HCT116 (cell line): Measurements from ENCODE around the gene SPATA17. TPM values are rescaled to one million over a fixed set of nuclear protein-coding genes. Genes with fewer than 3 reads are reported as not detected.

Experiments used
- ATAC-seq: fragments of 200-7000 bp; cut with Tn5 transposase; 2 replicates; pipeline ENCODE4 v1.9.1; 2020; ENCODE audit warnings: mild to moderate bottlenecking, moderate library complexity
- BruUV-seq: library from RNA; stranded (reverse); fragments of 400-500 nt; replicated peaks from 2 replicates; lab custom pipeline; 2021; lab: Mats Ljungman, UMichigan
- CTCF ChIA-PET: fragments of 300-600 bp; sonication (Branson Sonifier 250); formaldehyde crosslinking; loops from one replicate; lab custom pipeline; 2021; ENCODE audit warnings: antibody characterized with exemption; lab: Charles Lee
- POLR2A ChIA-PET: fragments of 300-600, 350-600 bp; sonication (Branson Sonifier 250); formaldehyde crosslinking; loops from one replicate; lab custom pipeline; 2021; ENCODE audit warnings: antibody characterized with exemption; lab: Charles Lee
- RAD21 ChIA-PET, 2 experiments: fragments of 300-600 bp; sonication (Branson Sonifier 250); formaldehyde crosslinking; loops; one replicate each; lab custom pipeline; 2023; ENCODE audit warnings: low total read pairs in 2 of 2; ENCODE audit not compliant: uncharacterized antibody in 2 of 2, unreplicated experiment in 2 of 2, low non-redundant PET in 1 of 2; lab: Charles Lee
- DNase-seq: peaks from one replicate; pipeline ENCODE4 v3.0.0-alpha.2; 2010; ENCODE audit warnings: low read depth, low spot score
- H2AFZ ChIP-seq: fragments of 200-600 bp; shearing (Covaris generic), sonication (generic); 2 replicates; pipeline ENCODE4 v1.6.1; 2017; ENCODE audit warnings: low read depth, mixed run types, mixed read lengths, antibody characterized with exemption, low read length; ENCODE audit not compliant: poor library complexity, severe bottlenecking
- H3K27ac ChIP-seq: 2 replicates; pipeline ENCODE4 v1.5.1; 2012; ENCODE audit warnings: low read depth, low read length
- H3K27me3 ChIP-seq: fragments of 200-600 bp; sonication (generic); 2 replicates; pipeline ENCODE4 v1.6.1; 2016; ENCODE audit warnings: mixed run types, low read length, mixed read lengths; ENCODE audit not compliant: insufficient read depth
- H3K36me3 ChIP-seq, 2 experiments: fragments of 200-500 bp in 1 of 2; fragments of 200-600 bp in 1 of 2; sonication (Bioruptor generic) in 1 of 2; sonication (generic) in 1 of 2; 2 replicates each; pipeline versions ENCODE4 v1.5.1 to v1.6.1; 2014 to 2016; ENCODE audit warnings: low read length in 2 of 2, inconsistent platforms in 1 of 2, mixed read lengths in 1 of 2, mixed run types in 1 of 2; ENCODE audit not compliant: insufficient read depth in 2 of 2, control insufficient read depth in 1 of 2
- H3K4me1 ChIP-seq, 2 experiments: fragments of 200-600 bp in 1 of 2; sonication (generic) in 1 of 2; 2 replicates each; pipeline versions ENCODE4 v1.5.1 to v1.6.1; 2012 to 2017; ENCODE audit warnings: low read length in 2 of 2, inconsistent platforms in 1 of 2, mild to moderate bottlenecking in 1 of 2, mixed read lengths in 1 of 2, mixed run types in 1 of 2, moderate library complexity in 1 of 2; ENCODE audit not compliant: insufficient read depth in 2 of 2, control insufficient read depth in 1 of 2
- H3K4me2 ChIP-seq: fragments of 200-600 bp; sonication (generic); 2 replicates; pipeline ENCODE4 v1.6.1; 2017; ENCODE audit warnings: mixed run types, low read length, mixed read lengths
- H3K4me3 ChIP-seq, 2 experiments: fragments of 200-600 bp in 1 of 2; sonication (generic) in 1 of 2; replicated peaks in 1 of 2; 2 replicates each; pipeline ENCODE4 v1.5.1; 2011 to 2016; ENCODE audit warnings: low read length in 2 of 2, control low read depth in 1 of 2, low read depth in 1 of 2, mild to moderate bottlenecking in 1 of 2, mixed read lengths in 1 of 2, mixed run types in 1 of 2
- H3K79me2 ChIP-seq: fragments of 200-600 bp; sonication (generic); 2 replicates; pipeline ENCODE4 v1.6.1; 2017; ENCODE audit warnings: mild to moderate bottlenecking, mixed run types, low read length, moderate library complexity, mixed read lengths; ENCODE audit not compliant: insufficient read depth
- H3K9ac ChIP-seq: fragments of 200-600 bp; sonication (generic); 2 replicates; pipeline ENCODE4 v1.6.1; 2016; ENCODE audit warnings: low read length, mixed read lengths
- H3K9me2 ChIP-seq: fragments of 200-600 bp; sonication (generic), shearing (Covaris generic); 2 replicates; pipeline ENCODE4 v1.6.1; 2017; ENCODE audit warnings: mixed run types, mild to moderate bottlenecking, moderate library complexity; ENCODE audit not compliant: insufficient read depth
- H3K9me3 ChIP-seq, 2 experiments: fragments of 200-500 bp in 1 of 2; fragments of 200-600 bp in 1 of 2; sonication (Bioruptor generic) in 1 of 2; sonication (generic) in 1 of 2; 2 replicates each; pipeline ENCODE4 v1.6.1; 2014 to 2017; ENCODE audit warnings: low read length in 2 of 2, mixed read lengths in 2 of 2, inconsistent platforms in 1 of 2, low read depth in 1 of 2, mild to moderate bottlenecking in 1 of 2, mixed run types in 1 of 2, moderate library complexity in 1 of 2; ENCODE audit not compliant: control insufficient read depth in 1 of 2, insufficient read depth in 1 of 2
- H4K20me1 ChIP-seq: fragments of 200-600 bp; sonication (generic), shearing (Covaris generic); 2 replicates; pipeline ENCODE4 v1.6.1; 2017; ENCODE audit warnings: mixed run types, mild to moderate bottlenecking, moderate library complexity; ENCODE audit not compliant: insufficient read depth
- ATF3 ChIP-seq: IDR thresholded peaks from 2 replicates; pipeline ENCODE4 v1.6.1; 2012
- CBX3 ChIP-seq: IDR thresholded peaks from 2 replicates; pipeline ENCODE4 v1.6.1; 2012; ENCODE audit warnings: low read depth
- CTCF ChIP-seq, 3 experiments: fragments of 200-600 bp in 1 of 3; sonication (generic) in 1 of 3; IDR thresholded peaks in 2 of 3; conservative IDR thresholded peaks in 1 of 3; 2 replicates each; pipeline ENCODE4 v1.5.1; 2012 to 2017; ENCODE audit warnings: low read depth in 2 of 3, low read length in 2 of 3, antibody characterized with exemption in 1 of 3, borderline replicate concordance in 1 of 3, control low read depth in 1 of 3, mild to moderate bottlenecking in 1 of 3, mixed read lengths in 1 of 3, mixed run types in 1 of 3, moderate library complexity in 1 of 3; ENCODE audit not compliant: insufficient read depth in 1 of 3
- ELF1 ChIP-seq: IDR thresholded peaks from 2 replicates; pipeline ENCODE4 v1.6.1; 2012; ENCODE audit warnings: low read depth, borderline replicate concordance
- EZH2 ChIP-seq: fragments of 200-600 bp; sonication (generic); IDR thresholded peaks from 2 replicates; pipeline ENCODE4 v1.6.1; 2017; ENCODE audit warnings: antibody characterized with exemption, mixed run types
- FOSL1 ChIP-seq: IDR thresholded peaks from 2 replicates; pipeline ENCODE4 v1.6.1; 2012; ENCODE audit warnings: low read depth
- JUND ChIP-seq: IDR thresholded peaks from 2 replicates; pipeline ENCODE4 v1.6.1; 2012
- MAX ChIP-seq: IDR thresholded peaks from 2 replicates; pipeline ENCODE4 v1.6.1; 2012
- POLR2AphosphoS5 ChIP-seq: IDR thresholded peaks from 2 replicates; pipeline ENCODE4 v1.6.1; 2011; ENCODE audit warnings: mild to moderate bottlenecking, low read depth, low read length, moderate library complexity
- RAD21 ChIP-seq: IDR thresholded peaks from 2 replicates; pipeline ENCODE4 v1.6.1; 2012; ENCODE audit warnings: low read depth, mild to moderate bottlenecking
- REST ChIP-seq: IDR thresholded peaks from 2 replicates; pipeline ENCODE4 v1.6.1; 2012; ENCODE audit warnings: low read depth
- SP1 ChIP-seq: IDR thresholded peaks from 2 replicates; pipeline ENCODE4 v1.6.1; 2012; ENCODE audit warnings: low read depth
- SRF ChIP-seq: IDR thresholded peaks from 2 replicates; pipeline ENCODE4 v1.6.1; 2012; ENCODE audit warnings: low read depth
- YY1 ChIP-seq: IDR thresholded peaks from 2 replicates; pipeline ENCODE4 v1.6.1; 2011; ENCODE audit warnings: low read length, low read depth, moderate library complexity, mild to moderate bottlenecking; ENCODE audit not compliant: insufficient replicate concordance; ENCODE audit errors: extremely low read depth
- ZFX ChIP-seq: fragments of 450-650 bp; IDR thresholded peaks from 2 replicates; pipeline ENCODE4 v1.6.1; 2017
- intact Hi-C: fragments of 100-400 bp; cut with micrococcal nuclease; formaldehyde crosslinking; loops from 2 replicates; pipeline ENCODE4 v1.10.0; 2022
- total RNA-seq: library from RNA; stranded (reverse); gene quantifications from one replicate; pipeline ENCODE4 v1.2.1, GENCODE V29; 2021; ENCODE audit not compliant: unreplicated experiment
- TF ChIP-seq, protein P1 (sequence below): IDR thresholded peaks from 2 replicates; pipeline ENCODE4 v1.6.1; 2011; ENCODE audit warnings: mild to moderate bottlenecking, low read length, moderate library complexity; ENCODE audit not compliant: insufficient replicate concordance; ENCODE audit errors: extremely low read depth

SPATA17 gene
- total RNA-seq, 1 experiment from 2014 or later: 2.5 TPM

DNA sequence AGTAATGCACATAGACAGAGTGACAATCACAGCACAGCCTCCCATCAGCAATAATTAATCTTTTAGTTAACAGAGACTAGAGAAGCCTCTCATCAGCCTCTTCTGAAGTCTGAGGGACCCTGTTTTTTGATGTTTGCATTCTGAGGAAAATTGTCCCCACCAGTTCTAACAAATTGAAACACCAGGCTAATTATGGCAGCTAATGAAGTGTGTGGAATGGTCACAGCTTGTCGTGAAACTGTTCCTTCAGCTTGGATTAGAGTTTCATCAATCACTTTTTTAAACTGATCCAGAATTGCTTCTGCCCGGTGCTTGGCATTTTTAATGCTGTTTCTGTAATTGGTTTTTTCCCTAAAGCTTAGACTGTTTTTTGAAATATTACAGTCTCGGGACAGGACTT lies 208.0 kb downstream of the SPATA17 start (continued):
- TF ChIP-seq, protein P1, sequence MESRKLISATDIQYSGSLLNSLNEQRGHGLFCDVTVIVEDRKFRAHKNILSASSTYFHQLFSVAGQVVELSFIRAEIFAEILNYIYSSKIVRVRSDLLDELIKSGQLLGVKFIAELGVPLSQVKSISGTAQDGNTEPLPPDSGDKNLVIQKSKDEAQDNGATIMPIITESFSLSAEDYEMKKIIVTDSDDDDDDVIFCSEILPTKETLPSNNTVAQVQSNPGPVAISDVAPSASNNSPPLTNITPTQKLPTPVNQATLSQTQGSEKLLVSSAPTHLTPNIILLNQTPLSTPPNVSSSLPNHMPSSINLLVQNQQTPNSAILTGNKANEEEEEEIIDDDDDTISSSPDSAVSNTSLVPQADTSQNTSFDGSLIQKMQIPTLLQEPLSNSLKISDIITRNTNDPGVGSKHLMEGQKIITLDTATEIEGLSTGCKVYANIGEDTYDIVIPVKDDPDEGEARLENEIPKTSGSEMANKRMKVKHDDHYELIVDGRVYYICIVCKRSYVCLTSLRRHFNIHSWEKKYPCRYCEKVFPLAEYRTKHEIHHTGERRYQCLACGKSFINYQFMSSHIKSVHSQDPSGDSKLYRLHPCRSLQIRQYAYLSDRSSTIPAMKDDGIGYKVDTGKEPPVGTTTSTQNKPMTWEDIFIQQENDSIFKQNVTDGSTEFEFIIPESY: no peak
- no peak for TF ChIP-seq YY1
- no peak for TF ChIP-seq REST

- H3K9me3 ChIP-seq: no peaks in the 10 kb centered on the region
- TF ChIP-seq SP1: no peak
- TF ChIP-seq MAX: no peak
- TF ChIP-seq POLR2AphosphoS5: no peak
- no peak for TF ChIP-seq SRF
- no peak for TF ChIP-seq ZFX
- TF ChIP-seq FOSL1: no peak
- TF ChIP-seq ATF3: no peak
- no peak for TF ChIP-seq RAD21
- TF ChIP-seq JUND: no peak
- TF ChIP-seq CBX3: no peak
- no peak for TF ChIP-seq CTCF (IDR thresholded peaks at IDR 0.05 in 2 of 3, conservative IDR thresholded peaks at IDR 0.05 in 1 of 3; ENCODE audit: borderline replicate concordance in 1 of 3, insufficient read depth in 1 of 3, low read depth in 2 of 3, low read length in 2 of 3)
- TF ChIP-seq, protein P1: no peak
- no peak for TF ChIP-seq EZH2
- TF ChIP-seq ELF1: no peak
Measured at GRCh38 chr1:217846733-217847132, 215.6 kb downstream of the SPATA17 start.

More at GRCh38 chr1:217846733-217847132, 215.6 kb downstream of the SPATA17 start:
- Histone ChIP-seq H3K9ac (no peak overlapping the region), H3K79me2 (no peaks in the 10 kb centered on the region), H3K4me2 (no peak overlapping the region), H3K36me3 (no peaks in the 10 kb centered on the region), H3K9me2 (no peaks in the 10 kb centered on the region), H3K4me3 (no peak overlapping the region), H3K4me1 (no peaks in the 10 kb centered on the region), H3K27ac (no peak overlapping the region), H4K20me1 (no peaks in the 10 kb centered on the region), H3K27me3 (no peaks in the 10 kb centered on the region), H2AFZ (no peak overlapping the region)
- ChIA-PET POLR2A (no interaction called here), CTCF (no interaction called here), RAD21 (no interaction called here)
- ATAC-seq (no peak), DNase-seq (no peak)
- no TSS peak for BruUV-seq
- intact Hi-C loops: no loop called here
